Activated CD4-positive, alpha-beta T cell treated with anti-CD3 and anti-CD28 coated beads, Interleukin-2, Interleukin-6, amounts not matched to agents 100 ng/mL and 50 ng/mL, durations not matched to agents 16 hours and 8 hours (primary cell): ENCODE data around the gene FBXW12.
"Not testable (repeated sequence)": the region's sequence is repeated elsewhere in the genome, so short reads cannot be mapped to it uniquely, and the experiment has no call there.

Experiments used
- DNase-seq: peaks from one replicate; pipeline ENCODE4 v3.0.0-alpha.2; 2020

FBXW12 gene, protein sequence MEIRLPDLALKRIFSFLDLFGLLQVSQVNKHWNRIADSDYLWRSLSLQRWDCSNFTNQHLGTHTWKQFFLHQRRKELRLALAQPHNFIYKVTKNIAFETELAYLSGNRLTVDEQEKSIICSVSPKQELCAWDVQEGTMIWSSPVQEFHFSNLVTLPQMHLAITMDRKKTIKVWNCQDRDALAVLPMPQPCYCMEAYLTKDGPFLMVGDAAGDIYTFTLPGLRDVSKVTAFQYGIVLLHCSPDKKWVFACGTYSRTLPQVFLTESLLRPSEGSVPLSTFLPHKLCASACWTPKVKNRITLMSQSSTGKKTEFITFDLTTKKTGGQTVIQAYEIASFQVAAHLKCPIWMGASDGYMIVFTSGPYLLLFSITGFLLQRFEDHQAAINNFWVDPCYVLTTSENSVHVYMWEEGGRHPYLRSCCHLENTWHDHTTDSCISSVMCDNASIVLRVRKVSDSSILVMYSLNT

DNA sequence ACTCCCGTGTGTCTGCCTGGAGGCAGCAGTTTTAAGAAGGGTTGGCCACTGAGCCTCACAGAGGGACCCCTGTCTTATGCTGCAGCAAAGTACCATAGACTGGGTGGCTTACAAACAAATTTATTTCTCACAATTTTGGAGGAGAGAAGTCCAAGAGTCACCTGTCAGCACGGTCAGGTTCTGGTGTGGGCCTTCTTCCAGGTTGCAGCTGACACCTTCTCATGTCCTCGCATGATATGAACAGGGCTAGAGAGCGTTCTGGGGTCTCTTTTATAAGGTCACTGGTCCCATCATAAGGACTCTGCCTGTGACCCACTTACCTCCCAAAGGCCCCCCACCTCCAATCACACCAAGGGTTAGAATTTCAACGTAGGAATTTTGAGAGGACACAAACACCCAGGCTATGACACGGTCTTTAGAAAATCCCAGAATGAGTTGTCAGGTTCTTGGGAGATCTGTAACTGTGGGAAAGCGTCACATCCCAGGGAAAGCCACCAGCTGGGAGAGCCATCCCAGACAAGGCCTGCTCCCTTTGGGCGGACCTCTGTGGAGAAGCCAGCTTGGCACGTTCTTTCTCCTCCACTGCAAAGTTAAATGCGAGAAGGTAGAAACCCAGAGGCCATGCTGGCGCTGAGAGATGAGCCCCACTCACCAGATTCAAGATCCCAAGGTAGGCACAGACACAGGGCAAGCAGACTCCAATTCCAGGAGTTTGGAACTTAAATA lies at the start of gene FBXW12:
Gene FBXW12, plus strand, starts transcription at position 569 of the 726 bp plus-strand sequence. CDS start 549 bp downstream, outside the sequence.
- no peak for DNase-seq

DNA sequence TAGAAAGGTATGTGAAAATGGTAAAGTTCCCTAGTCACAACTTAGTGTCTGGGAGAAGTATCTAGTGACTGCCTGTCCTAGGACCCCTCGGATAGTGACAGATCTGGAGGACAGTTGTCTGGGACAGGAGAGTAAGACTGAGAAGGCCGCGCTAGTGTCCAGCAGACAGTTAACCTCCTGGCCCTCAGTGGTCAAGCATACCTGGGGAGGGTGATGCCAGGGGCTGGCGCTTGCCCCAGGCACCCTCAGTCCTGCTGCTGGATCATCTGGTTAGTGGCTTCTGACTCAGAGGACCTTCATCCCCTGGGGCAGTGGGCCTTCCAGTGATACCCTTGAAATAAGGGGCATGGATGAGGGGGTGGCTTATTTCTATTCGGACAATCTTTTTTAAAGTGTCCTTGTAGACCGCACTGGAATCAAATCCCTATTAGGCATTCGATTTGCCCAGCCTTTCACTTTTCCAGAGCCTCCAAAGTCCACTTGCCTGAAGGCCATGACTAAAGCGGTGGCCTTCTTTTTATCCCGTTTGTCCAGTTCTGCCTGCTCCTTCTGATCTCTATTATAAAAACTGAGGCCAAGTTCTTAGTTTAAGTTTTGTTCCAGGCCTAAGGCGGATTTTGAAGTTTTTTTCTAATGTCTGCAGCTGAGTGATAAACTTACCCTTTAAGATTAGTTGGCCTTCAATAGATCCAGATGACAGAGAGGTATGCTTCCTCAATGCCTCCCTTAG lies 40.1 kb upstream of the FBXW12 start:
- not testable (repeated sequence) for DNase-seq

- DNase-seq, result not testable (repeated sequence)
Measured at GRCh38 chr3:48333346-48334245, 38.4 kb upstream of the FBXW12 start, which contains the start of gene SPINK8. Gene SPINK8, minus strand, starts transcription at chr3:48333661. Its CDS starts 5,320 bp downstream, at chr3:48328341.

DNA sequence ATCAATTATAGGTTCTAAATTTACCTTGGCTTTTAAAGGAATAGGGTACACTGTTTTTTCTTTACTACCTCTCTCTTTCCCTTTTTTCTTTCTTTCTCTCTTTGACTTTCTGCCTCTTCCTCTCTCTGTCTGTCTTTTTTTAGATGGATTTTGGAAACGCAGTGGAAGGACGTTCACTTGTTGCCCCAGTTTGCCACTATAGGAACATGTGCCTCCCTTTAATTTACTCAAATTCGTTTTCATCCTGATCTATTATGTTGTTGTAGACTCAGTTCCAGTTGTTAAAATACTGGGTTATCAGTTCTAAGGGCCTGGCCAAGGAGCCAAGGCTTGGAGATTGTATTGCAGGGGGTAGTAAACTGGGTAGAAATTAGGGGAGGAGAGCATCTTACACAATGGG lies 37.4 kb upstream of the FBXW12 start:
- DNase-seq, result no peak

GRCh38 chr3:48335286-48335685 lies 36.7 kb upstream of the FBXW12 start:
- not testable (repeated sequence) for DNase-seq

DNA sequence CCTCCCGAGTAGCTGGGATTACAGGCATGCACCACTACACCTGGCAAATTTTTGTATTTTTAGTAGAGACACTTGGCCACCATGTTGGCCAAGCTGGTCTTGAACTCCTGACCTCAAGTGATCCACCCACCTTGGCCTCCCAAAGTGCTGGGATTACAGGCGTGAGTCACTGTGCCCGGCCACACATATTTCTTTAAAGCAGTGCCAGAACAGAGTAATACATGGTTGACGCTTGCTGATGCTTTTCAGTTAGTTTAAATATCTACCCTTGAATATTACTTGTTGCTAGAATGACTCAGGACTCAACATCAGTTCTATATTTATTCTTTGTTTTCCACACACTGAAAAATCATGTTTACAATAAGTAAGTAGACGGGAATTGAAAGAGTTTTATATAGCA lies 34.5 kb upstream of the FBXW12 start:
- DNase-seq, result not testable (repeated sequence)

DNA sequence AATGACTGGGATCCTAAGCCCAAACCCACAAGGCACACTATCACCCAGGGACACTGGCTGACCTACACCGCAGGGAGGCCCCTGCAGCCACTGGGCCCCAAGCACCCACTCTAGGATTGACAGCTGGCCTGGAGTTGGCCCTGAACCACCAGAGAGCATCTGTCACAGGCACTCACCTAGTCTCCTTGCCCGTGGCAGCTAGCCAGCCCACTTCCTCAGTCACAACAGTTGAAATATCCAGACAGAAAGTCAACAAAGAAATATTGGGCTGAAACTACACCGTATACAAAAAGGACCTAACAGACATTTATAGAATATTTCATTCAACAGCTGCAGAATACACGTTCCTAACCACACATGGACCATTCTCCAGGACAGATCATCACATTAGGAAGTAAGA lies 33.4 kb upstream of the FBXW12 start:
- no peak for DNase-seq

- DNase-seq, result no peak
Measured at GRCh38 chr3:48343432-48343831, 28.6 kb upstream of the FBXW12 start.

GRCh38 chr3:48344867-48345507 lies 27.0 kb upstream of the FBXW12 start:
- no peak for DNase-seq

GRCh38 chr3:48345946-48346572 lies 26.0 kb upstream of the FBXW12 start:
- no peak for DNase-seq

GRCh38 chr3:48347500-48347899 lies 24.5 kb upstream of the FBXW12 start:
- DNase-seq, result no peak

GRCh38 chr3:48352546-48352945 lies 19.5 kb upstream of the FBXW12 start:
- DNase-seq, result no peak

DNA sequence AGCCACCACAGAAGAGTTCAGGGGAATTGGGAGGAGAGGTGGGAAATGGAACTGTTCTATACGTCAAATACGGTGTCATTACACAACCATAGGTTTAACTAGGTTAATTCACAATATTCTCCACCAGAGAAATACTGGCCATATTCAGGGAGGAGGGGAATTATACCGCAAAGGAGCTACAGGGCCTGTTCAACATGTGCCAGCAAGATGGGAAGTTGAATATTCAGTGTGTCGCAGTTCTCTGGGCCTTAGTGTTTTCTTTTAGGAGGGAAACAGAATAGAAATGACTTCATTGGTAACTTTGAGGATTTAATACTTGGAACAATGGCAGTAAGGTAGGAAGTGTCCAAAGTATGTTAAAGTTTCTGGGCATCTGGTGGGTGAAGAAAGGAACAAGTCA lies 18.0 kb upstream of the FBXW12 start:
- DNase-seq, result no peak

DNA sequence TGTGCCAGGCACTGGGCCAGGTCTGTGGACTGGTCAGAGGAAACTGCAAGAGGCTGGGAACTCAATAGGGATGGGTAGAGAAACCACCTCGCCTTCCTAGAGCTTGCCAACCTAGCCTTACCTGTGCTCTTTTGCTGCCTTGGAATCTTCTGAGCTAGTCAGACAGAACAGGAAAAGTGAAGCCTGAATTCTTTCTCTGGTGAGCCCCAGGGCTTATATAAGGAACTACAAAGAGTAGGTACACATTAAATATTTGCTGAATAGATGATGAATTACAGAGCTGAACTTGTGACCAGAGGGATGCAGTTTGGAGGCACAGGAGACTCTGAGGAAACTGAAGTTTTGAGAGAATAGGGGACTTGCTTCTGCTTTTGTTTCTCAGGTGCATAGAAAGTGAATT lies 15.6 kb upstream of the FBXW12 start:
- DNase-seq, result no peak

- no peak for DNase-seq
Measured at GRCh38 chr3:48361928-48362327, 10.1 kb upstream of the FBXW12 start.

DNA sequence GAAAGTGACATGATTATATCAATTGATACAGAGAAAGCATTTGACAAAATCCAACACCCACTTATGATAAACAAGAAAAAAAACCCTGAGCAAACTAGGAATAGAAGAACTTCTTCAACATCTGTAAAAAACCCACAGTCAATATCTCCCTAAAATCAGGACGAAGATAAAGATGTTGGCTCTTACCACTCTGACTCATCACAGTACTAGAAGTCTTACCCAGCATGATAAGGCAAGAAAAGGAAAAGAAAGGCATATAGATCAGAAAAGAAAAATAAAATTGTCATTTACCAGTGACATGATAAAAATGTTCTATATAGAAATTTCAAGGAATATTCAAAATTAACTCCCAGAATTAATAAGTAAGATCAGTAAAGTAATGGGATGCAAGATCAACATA lies 7.2 kb upstream of the FBXW12 start:
- DNase-seq, result no peak

DNA sequence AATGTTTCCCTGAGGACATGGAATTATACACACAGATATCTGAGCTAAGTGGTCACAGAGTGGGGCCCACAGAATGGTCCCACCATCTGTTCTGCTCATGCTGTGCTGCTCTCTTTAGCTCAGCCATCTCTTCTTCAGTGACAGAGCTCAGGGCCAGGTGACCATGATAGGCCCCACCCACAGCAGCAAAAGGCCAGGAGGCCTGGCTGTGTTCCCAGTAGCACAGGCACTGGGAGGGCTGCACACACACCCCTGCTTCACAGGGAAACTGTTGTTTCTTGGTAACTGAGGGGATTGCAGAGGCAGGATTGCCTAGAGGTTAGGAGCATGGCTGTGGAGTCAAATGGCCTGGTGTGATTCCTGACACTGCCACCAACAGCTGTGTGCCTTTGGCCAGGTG lies 4.8 kb upstream of the FBXW12 start:
- no peak for DNase-seq

GRCh38 chr3:48369693-48370332 lies 2.2 kb upstream of the FBXW12 start:
- DNase-seq, result no peak

- DNase-seq, result no peak
Measured at GRCh38 chr3:48370333-48370713, 1.7 kb upstream of the FBXW12 start.

- DNase-seq, result no peak
Measured at GRCh38 chr3:48372377-48372770, 355 bp downstream of the FBXW12 start.
